WTC11 (cell line): ENCODE data around the gene LRRC61. TPM values are rescaled to one million over a fixed set of nuclear protein-coding genes. Genes with fewer than 3 reads are reported as not detected.

Source experiments
- ATAC-seq: fragments of 200-7000 bp; cut with Tn5 transposase; 2 replicates; pipeline ENCODE4 v1.10.0; 2021; ENCODE audit warnings: mild to moderate bottlenecking, moderate library complexity
- CTCF ChIA-PET: fragments of 300-600 bp; sonication (Branson Sonifier 250); formaldehyde crosslinking; loops from one replicate; lab custom pipeline; 2021; ENCODE audit warnings: antibody characterized with exemption; lab: Charles Lee
- POLR2A ChIA-PET: fragments of 350-600 bp; sonication (Branson Sonifier 250); formaldehyde crosslinking; loops from one replicate; lab custom pipeline; 2021; ENCODE audit warnings: antibody characterized with exemption; lab: Charles Lee
- DNase-seq: peaks from one replicate; pipeline ENCODE4 v3.0.0; 2021; ENCODE audit warnings: low spot score
- H3K27ac Mint-ChIP-seq: 2 replicates; pipeline ENCODE4 v1.8.0; 2021; ENCODE audit warnings: mixed read lengths
- H3K27me3 Mint-ChIP-seq: 2 replicates; pipeline ENCODE4 v1.8.0; 2021; ENCODE audit warnings: low read depth, mild to moderate bottlenecking, moderate library complexity, mixed read lengths
- H3K36me3 Mint-ChIP-seq: 2 replicates; pipeline ENCODE4 v1.8.0; 2021; ENCODE audit warnings: mixed read lengths
- H3K4me1 Mint-ChIP-seq: 2 replicates; pipeline ENCODE4 v1.8.0; 2022; ENCODE audit warnings: mixed read lengths
- H3K4me3 Mint-ChIP-seq: 2 replicates; pipeline ENCODE4 v1.8.0; 2021; ENCODE audit warnings: mild to moderate bottlenecking, moderate library complexity, mixed read lengths
- H3K9me3 Mint-ChIP-seq: 2 replicates; pipeline ENCODE4 v1.8.0; 2021; ENCODE audit warnings: mixed read lengths
- ESRRA ChIP-seq: sonication (generic); formaldehyde crosslinking; IDR thresholded peaks from 2 replicates; pipeline ENCODE4 v1.8.1; 2022; ENCODE audit warnings: mild to moderate bottlenecking, missing genetic modification reagents, borderline replicate concordance
- ETV6 ChIP-seq: sonication (generic); formaldehyde crosslinking; IDR thresholded peaks from 2 replicates; pipeline ENCODE4 v1.8.1; 2022; ENCODE audit warnings: mild to moderate bottlenecking, missing genetic modification reagents
- FOXP1 ChIP-seq: sonication (generic); formaldehyde crosslinking; IDR thresholded peaks from 2 replicates; pipeline ENCODE4 v1.8.0; 2022; ENCODE audit warnings: missing genetic modification reagents, mild to moderate bottlenecking, moderate library complexity, borderline replicate concordance
- FOXP4 ChIP-seq: sonication (generic); formaldehyde crosslinking; IDR thresholded peaks from 2 replicates; pipeline ENCODE4 v1.8.0; 2022; ENCODE audit warnings: mild to moderate bottlenecking, missing genetic modification reagents
- GRHL2 ChIP-seq: fragments of 250-450 bp; sonication (Bioruptor Pico); IDR thresholded peaks from 2 replicates; pipeline ENCODE4 v1.8.0; 2022; ENCODE audit warnings: mild to moderate bottlenecking, moderate library complexity; ENCODE audit not compliant: insufficient replicate concordance, severe bottlenecking
- IRF2 ChIP-seq: sonication (generic); formaldehyde crosslinking; IDR thresholded peaks from 2 replicates; pipeline ENCODE4 v1.8.0; 2022; ENCODE audit warnings: low read depth, missing genetic modification reagents, borderline replicate concordance
- JUN ChIP-seq: sonication (generic); formaldehyde crosslinking; IDR thresholded peaks from 2 replicates; pipeline ENCODE4 v1.8.0; 2023; ENCODE audit warnings: mild to moderate bottlenecking, missing genetic modification reagents
- MYBL2 ChIP-seq: sonication (generic); formaldehyde crosslinking; IDR thresholded peaks from 2 replicates; pipeline ENCODE4 v1.8.1; 2023; ENCODE audit warnings: mild to moderate bottlenecking, moderate library complexity, missing genetic modification reagents
- NR1H2 ChIP-seq: sonication (generic); formaldehyde crosslinking; IDR thresholded peaks from 2 replicates; pipeline ENCODE4 v1.9.0; 2021; ENCODE audit warnings: mild to moderate bottlenecking, moderate library complexity, missing genetic modification reagents
- PRDM15 ChIP-seq: sonication (generic); formaldehyde crosslinking; IDR thresholded peaks from 2 replicates; pipeline ENCODE4 v1.8.0; 2022; ENCODE audit warnings: missing genetic modification reagents
- SMAD3 ChIP-seq: sonication (generic); formaldehyde crosslinking; IDR thresholded peaks from 2 replicates; pipeline ENCODE4 v1.8.0; 2022; ENCODE audit warnings: missing genetic modification reagents, mild to moderate bottlenecking, borderline replicate concordance
- TEAD1 ChIP-seq: sonication (generic); formaldehyde crosslinking; IDR thresholded peaks from 2 replicates; pipeline ENCODE4 v1.8.0; 2022; ENCODE audit warnings: mild to moderate bottlenecking, missing genetic modification reagents
- USF1 ChIP-seq: sonication (generic); formaldehyde crosslinking; IDR thresholded peaks from 2 replicates; pipeline ENCODE4 v1.8.0; 2022; ENCODE audit warnings: mild to moderate bottlenecking, missing genetic modification reagents
- ZBTB43 ChIP-seq: sonication (generic); formaldehyde crosslinking; IDR thresholded peaks from 2 replicates; pipeline ENCODE4 v1.8.1; 2023; ENCODE audit warnings: mild to moderate bottlenecking, missing genetic modification reagents
- ZNF232 ChIP-seq: sonication (generic); formaldehyde crosslinking; IDR thresholded peaks from 2 replicates; pipeline ENCODE4 v1.8.0; 2022; ENCODE audit warnings: mild to moderate bottlenecking, missing genetic modification reagents
- ZNF671 ChIP-seq: fragments of 250-450 bp; sonication (Bioruptor Pico); IDR thresholded peaks from 2 replicates; pipeline ENCODE4 v1.8.0; 2021; ENCODE audit warnings: mild to moderate bottlenecking
- total RNA-seq: library from RNA; stranded (reverse); gene quantifications from 3 replicates; pipeline ENCODE4 v1.2.3, GENCODE V29; 2021
- TF ChIP-seq, protein P1 (sequence below): sonication (generic); formaldehyde crosslinking; IDR thresholded peaks from 2 replicates; pipeline ENCODE4 v1.8.0; 2022; ENCODE audit warnings: mild to moderate bottlenecking, missing genetic modification reagents
- TF ChIP-seq, protein P2 (sequence below): sonication (generic); formaldehyde crosslinking; IDR thresholded peaks from 2 replicates; pipeline ENCODE4 v1.8.1; 2023; ENCODE audit warnings: mild to moderate bottlenecking, missing genetic modification reagents

The LRRC61 gene
- total RNA-seq, 1 experiment from 2014 or later: 27.7 TPM

DNA sequence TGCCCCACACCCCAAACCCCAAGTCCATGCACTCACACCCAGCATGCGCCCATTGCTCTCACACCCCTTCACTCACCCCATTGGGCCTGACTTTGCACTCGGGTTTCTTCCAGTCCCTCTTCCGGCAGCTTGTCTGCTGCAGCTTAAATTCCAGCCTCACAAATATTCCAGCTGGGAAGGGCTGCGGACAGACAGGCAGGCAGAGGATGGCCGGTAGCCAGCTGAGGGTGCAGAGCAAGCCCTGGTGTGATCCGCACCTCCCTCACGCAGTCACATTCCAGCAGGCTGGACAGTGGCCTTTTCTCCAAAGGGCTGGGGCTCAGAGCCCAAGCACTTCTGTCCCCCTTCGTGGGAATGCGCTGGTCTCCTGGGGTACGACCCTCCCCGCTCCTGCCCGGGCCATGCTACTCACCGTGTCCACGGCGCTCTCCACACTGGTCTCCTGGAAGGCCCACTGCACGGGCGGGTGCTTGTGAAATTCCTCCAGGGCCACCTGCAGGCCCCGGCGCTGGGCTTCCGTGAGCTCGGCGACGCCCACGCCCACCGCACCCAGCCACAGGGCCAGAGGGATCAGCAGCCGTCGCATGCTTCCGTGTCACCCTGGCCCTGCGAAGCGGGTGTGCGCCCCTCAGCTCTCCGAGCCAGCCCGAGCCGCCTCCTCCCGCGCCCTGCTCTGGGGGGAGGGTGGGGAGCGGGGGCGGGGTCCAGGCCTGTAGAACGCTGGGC lies 17.0 kb downstream of the LRRC61 start:
- H3K27ac Mint-ChIP-seq: no peak overlapping the region
- ChIA-PET CTCF (interaction anchor here (0.6 to 1.7 kb wide), 6 partner anchors 11 to 44 kb away, joined by 3 to 6 read pairs (median 3); no protein-coding TSS in a partner anchor), POLR2A (interaction anchor here (0.9 to 2.6 kb wide), 4 partner anchors 10 to 66 kb away, joined by 3 to 9 read pairs (median 3); a partner anchor contains a TSS)
- peaks cover 61% of the 10 kb centered on the region for H3K4me1 Mint-ChIP-seq
- DNase-seq (peak; percentile 48), ATAC-seq (peak; percentile 14)
- H3K36me3 Mint-ChIP-seq: peaks cover 31% of the 10 kb centered on the region
- H3K9me3 Mint-ChIP-seq: peaks cover 13% of the 10 kb centered on the region
- peak overlapping the region; percentile 87 for H3K4me3 Mint-ChIP-seq
- TF ChIP-seq FOXP1 (CRISPR knock-in tag) (0 out of 2 replicates have a peak, but pooled peaks have one; percentile 32), ETV6 (CRISPR knock-in tag) (peak; percentile 70; the same call in 1 of the 2 replicates), ESRRA (0 out of 2 replicates have a peak, but pooled peaks have one; percentile 65), TEAD1 (CRISPR knock-in tag) (0 out of 2 replicates have a peak, but pooled peaks have one; percentile 9), IRF2 (CRISPR knock-in tag) (no peak), ZNF232 (CRISPR knock-in tag) (peak; percentile 92), NR1H2 (no peak), PRDM15 (no peak), FOXP4 (CRISPR knock-in tag) (0 out of 2 replicates have a peak, but pooled peaks have one; percentile 38), MYBL2 (CRISPR knock-in tag) (0 out of 2 replicates have a peak, but pooled peaks have one; percentile 15), USF1 (CRISPR knock-in tag) (0 out of 2 replicates have a peak, but pooled peaks have one; percentile 28), SMAD3 (CRISPR knock-in tag) (peak; percentile 62; the same call in 1 of the 2 replicates), GRHL2 (CRISPR knock-in tag) (no peak)
- TF ChIP-seq, protein P1, sequence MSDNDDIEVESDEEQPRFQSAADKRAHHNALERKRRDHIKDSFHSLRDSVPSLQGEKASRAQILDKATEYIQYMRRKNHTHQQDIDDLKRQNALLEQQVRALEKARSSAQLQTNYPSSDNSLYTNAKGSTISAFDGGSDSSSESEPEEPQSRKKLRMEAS (CRISPR knock-in tag): peak; percentile 46
- peaks cover 34% of the 10 kb centered on the region for H3K27me3 Mint-ChIP-seq

GRCh38 chr7:150340875-150341262 lies 17.7 kb downstream of the LRRC61 start:
- H3K27me3 Mint-ChIP-seq: peaks cover 34% of the 10 kb centered on the region
- ATAC-seq (no peak), DNase-seq (no peak)
- peak overlapping the region; percentile 87 for H3K4me3 Mint-ChIP-seq
- H3K9me3 Mint-ChIP-seq: peaks cover 15% of the 10 kb centered on the region
- peaks cover 32% of the 10 kb centered on the region for H3K36me3 Mint-ChIP-seq
- POLR2A ChIA-PET: interaction anchor here (1.3 to 2.6 kb wide), 2 partner anchors 11 to 65 kb away, joined by 3 to 9 read pairs; a partner anchor contains a TSS
- H3K27ac Mint-ChIP-seq: no peak overlapping the region
- H3K4me1 Mint-ChIP-seq: peaks cover 54% of the 10 kb centered on the region
- TF ChIP-seq FOXP1 (CRISPR knock-in tag) (no peak), ZNF671 (CRISPR knock-in tag) (no peak), JUN (no peak), ZBTB43 (CRISPR knock-in tag) (0 out of 2 replicates have a peak, but pooled peaks have one; percentile 46)
- TF ChIP-seq, protein P2, sequence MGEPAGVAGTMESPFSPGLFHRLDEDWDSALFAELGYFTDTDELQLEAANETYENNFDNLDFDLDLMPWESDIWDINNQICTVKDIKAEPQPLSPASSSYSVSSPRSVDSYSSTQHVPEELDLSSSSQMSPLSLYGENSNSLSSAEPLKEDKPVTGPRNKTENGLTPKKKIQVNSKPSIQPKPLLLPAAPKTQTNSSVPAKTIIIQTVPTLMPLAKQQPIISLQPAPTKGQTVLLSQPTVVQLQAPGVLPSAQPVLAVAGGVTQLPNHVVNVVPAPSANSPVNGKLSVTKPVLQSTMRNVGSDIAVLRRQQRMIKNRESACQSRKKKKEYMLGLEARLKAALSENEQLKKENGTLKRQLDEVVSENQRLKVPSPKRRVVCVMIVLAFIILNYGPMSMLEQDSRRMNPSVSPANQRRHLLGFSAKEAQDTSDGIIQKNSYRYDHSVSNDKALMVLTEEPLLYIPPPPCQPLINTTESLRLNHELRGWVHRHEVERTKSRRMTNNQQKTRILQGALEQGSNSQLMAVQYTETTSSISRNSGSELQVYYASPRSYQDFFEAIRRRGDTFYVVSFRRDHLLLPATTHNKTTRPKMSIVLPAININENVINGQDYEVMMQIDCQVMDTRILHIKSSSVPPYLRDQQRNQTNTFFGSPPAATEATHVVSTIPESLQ (CRISPR knock-in tag): no peak
- CTCF ChIA-PET: interaction anchor here (1.0 to 1.7 kb wide), 5 partner anchors 12 to 65 kb away, joined by 3 to 6 read pairs (median 3); partner anchors contain the start of gene REPIN1
